ENCODE data around the gene HACD2. TPM values are rescaled to one million over a fixed set of nuclear protein-coding genes. Genes with fewer than 3 reads are reported as not detected.

Gene HACD2
- total and polyA plus RNA-seq, 2 experiments from 2014 or later = 27.0 to 41.2 TPM

GRCh38 chr3:123576122-123576521, 8.7 kb downstream of the HACD2 start:
- no peak for TF ChIP-seq EZH2 (IDR thresholded peaks at IDR 0.05; ENCODE audit: insufficient read depth, poor library complexity, severe bottlenecking)
- TF ChIP-seq EZH2phosphoT487 (IDR thresholded peaks at IDR 0.05; ENCODE audit: insufficient read depth, low read depth) = no peak
- Histone ChIP-seq H3K9me2 (ENCODE audit: insufficient read depth) (no peaks in the 10 kb centered on the region), H3K36me3 (ENCODE audit: low read depth) (no peaks in the 10 kb centered on the region), H3K79me2 (ENCODE audit: insufficient read depth) (peaks cover 38% of the 10 kb centered on the region), H3K4me1 (ENCODE audit: insufficient read depth) (peaks cover 13% of the 10 kb centered on the region), H3K9ac (0 out of 2 replicates have a peak overlapping the region, but pooled peaks have one; percentile 25), H3K27me3 (replicated peaks; ENCODE audit: insufficient read depth) (no peaks in the 10 kb centered on the region), H3K4me3 (no peak overlapping the region; the same call in 1 of the 2 replicates), H3K4me2 (ENCODE audit: unreplicated experiment) (peak overlapping the region; percentile 33), H4K20me1 (ENCODE audit: insufficient read depth) (no peaks in the 10 kb centered on the region), H2AFZ (peak overlapping the region; percentile 80), H3K9me3 (ENCODE audit: low read depth) (no peaks in the 10 kb centered on the region), H3K27ac (peak overlapping the region; percentile 46), H3F3A (ENCODE audit: insufficient read depth) (peaks cover 11% of the 10 kb centered on the region; the same call in 1 of the 2 replicates)
- in situ Hi-C loops (cut with MboI) = no loop called here
- WGBS, 2 experiments (ENCODE audit: low coverage in 1 of 2, low lambda C conversion rate in 2 of 2, missing lambda C conversion rate in 2 of 2) = 66 to 71% methylated on average over 3 of the region's 3 CpGs
- DNase-seq = peak; percentile 72

GRCh38 chr3:123571973-123572365, 12.9 kb downstream of the HACD2 start:
- Histone ChIP-seq H3K79me2 (ENCODE audit: insufficient read depth) (peaks cover 66% of the 10 kb centered on the region), H2AFZ (no peak overlapping the region), H3K9me2 (ENCODE audit: insufficient read depth) (no peaks in the 10 kb centered on the region), H3K9ac (no peak overlapping the region), H3K4me1 (ENCODE audit: insufficient read depth) (peaks cover 13% of the 10 kb centered on the region), H3K27ac (no peak overlapping the region), H3K36me3 (ENCODE audit: low read depth) (no peaks in the 10 kb centered on the region), H4K20me1 (ENCODE audit: insufficient read depth) (no peaks in the 10 kb centered on the region), H3K27me3 (replicated peaks; ENCODE audit: insufficient read depth) (no peaks in the 10 kb centered on the region), H3K4me3 (no peak overlapping the region), H3F3A (ENCODE audit: insufficient read depth) (peaks cover 11% of the 10 kb centered on the region; the same call in 1 of the 2 replicates), H3K4me2 (ENCODE audit: unreplicated experiment) (no peak overlapping the region), H3K9me3 (ENCODE audit: low read depth) (no peaks in the 10 kb centered on the region)
- TF ChIP-seq EZH2phosphoT487 (IDR thresholded peaks at IDR 0.05; ENCODE audit: insufficient read depth, low read depth) = no peak
- TF ChIP-seq EZH2 (IDR thresholded peaks at IDR 0.05; ENCODE audit: insufficient read depth, poor library complexity, severe bottlenecking) = no peak
- in situ Hi-C loops (cut with MboI) = no loop called here
- DNase-seq = no peak
- 98 to 100% methylated on average over 2 of the region's 2 CpGs for WGBS, 2 experiments (ENCODE audit: low coverage in 1 of 2, low lambda C conversion rate in 2 of 2, missing lambda C conversion rate in 2 of 2)

- Histone ChIP-seq H3K27me3 (replicated peaks; ENCODE audit: insufficient read depth) (no peaks in the 10 kb centered on the region), H3K79me2 (ENCODE audit: insufficient read depth) (peaks cover 66% of the 10 kb centered on the region), H4K20me1 (ENCODE audit: insufficient read depth) (no peaks in the 10 kb centered on the region), H3K27ac (no peak overlapping the region), H3F3A (ENCODE audit: insufficient read depth) (peaks cover 8% of the 10 kb centered on the region; the same call in 1 of the 2 replicates), H3K4me3 (no peak overlapping the region), H3K36me3 (ENCODE audit: low read depth) (no peaks in the 10 kb centered on the region), H3K9ac (no peak overlapping the region), H3K9me3 (ENCODE audit: low read depth) (no peaks in the 10 kb centered on the region), H3K4me1 (ENCODE audit: insufficient read depth) (peaks cover 8% of the 10 kb centered on the region), H3K9me2 (ENCODE audit: insufficient read depth) (no peaks in the 10 kb centered on the region), H3K4me2 (ENCODE audit: unreplicated experiment) (no peak overlapping the region), H2AFZ (no peak overlapping the region)
- in situ Hi-C loops (cut with MboI) = no loop called here
- no peak for TF ChIP-seq EZH2 (IDR thresholded peaks at IDR 0.05; ENCODE audit: insufficient read depth, poor library complexity, severe bottlenecking)
- TF ChIP-seq EZH2phosphoT487 (IDR thresholded peaks at IDR 0.05; ENCODE audit: insufficient read depth, low read depth) = no peak
- DNase-seq = no peak
- 57 to 58% methylated on average over 4 of the region's 4 CpGs for WGBS, 2 experiments (ENCODE audit: low coverage in 1 of 2, low lambda C conversion rate in 2 of 2, missing lambda C conversion rate in 2 of 2)
Measured at GRCh38 chr3:123571264-123571972, 13.4 kb downstream of the HACD2 start.

DNA sequence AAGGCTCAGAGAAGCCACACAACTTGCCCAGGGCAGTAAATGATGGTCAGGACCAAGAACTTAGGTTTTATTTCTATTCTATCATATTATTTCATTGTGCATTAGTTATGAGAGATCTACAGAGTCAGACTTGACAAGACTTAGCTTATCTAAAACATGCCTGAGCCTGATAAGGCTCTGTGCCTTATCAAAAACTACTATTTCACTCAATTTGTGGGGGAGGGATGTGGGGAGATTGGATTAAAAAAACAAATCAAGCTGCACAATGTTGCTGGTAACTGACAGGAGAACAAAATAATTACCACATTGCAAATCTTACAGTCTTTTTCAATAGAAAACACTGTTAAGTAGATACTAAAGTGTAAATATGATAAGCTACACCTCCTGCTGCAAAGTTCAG, 16.0 kb downstream of the HACD2 start:
- TF ChIP-seq EZH2 (IDR thresholded peaks at IDR 0.05; ENCODE audit: insufficient read depth, poor library complexity, severe bottlenecking) = no peak
- no peak for TF ChIP-seq EZH2phosphoT487 (IDR thresholded peaks at IDR 0.05; ENCODE audit: insufficient read depth, low read depth)
- H2AFZ ChIP-seq = no peak overlapping the region

More for the DNA sequence above, 16.0 kb downstream of the HACD2 start:
- Histone ChIP-seq H3K79me2 (ENCODE audit: insufficient read depth) (peaks cover 48% of the 10 kb centered on the region), H3K4me1 (ENCODE audit: insufficient read depth) (no peaks in the 10 kb centered on the region), H3F3A (ENCODE audit: insufficient read depth) (no peaks in the 10 kb centered on the region), H3K9me2 (ENCODE audit: insufficient read depth) (no peaks in the 10 kb centered on the region), H3K4me2 (ENCODE audit: unreplicated experiment) (no peak overlapping the region), H3K27me3 (replicated peaks; ENCODE audit: insufficient read depth) (no peaks in the 10 kb centered on the region), H4K20me1 (ENCODE audit: insufficient read depth) (no peaks in the 10 kb centered on the region), H3K9ac (no peak overlapping the region), H3K27ac (no peak overlapping the region), H3K4me3 (no peak overlapping the region), H3K36me3 (ENCODE audit: low read depth) (no peaks in the 10 kb centered on the region), H3K9me3 (ENCODE audit: low read depth) (no peaks in the 10 kb centered on the region)
- no peak for DNase-seq
- in situ Hi-C loops (cut with MboI) = no loop called here

Measured in GM23248 (cell line).